PC-9 (cell line): ENCODE measurements around the gene TMEM244.

ENCODE experiments used
- EZH2 ChIP-seq: fragments of 200-600 bp; sonication (generic); IDR thresholded peaks from 2 replicates; pipeline ENCODE4 v1.8.0; 2017; ENCODE audit warnings: antibody characterized with exemption, low read depth
- TF ChIP-seq, protein P1 (sequence below): fragments of 200-600 bp; sonication (generic); conservative IDR thresholded peaks from 2 replicates; pipeline ENCODE4 v1.6.1; 2017; ENCODE audit warnings: mixed run types, antibody characterized with exemption, mild to moderate bottlenecking, moderate library complexity

DNA sequence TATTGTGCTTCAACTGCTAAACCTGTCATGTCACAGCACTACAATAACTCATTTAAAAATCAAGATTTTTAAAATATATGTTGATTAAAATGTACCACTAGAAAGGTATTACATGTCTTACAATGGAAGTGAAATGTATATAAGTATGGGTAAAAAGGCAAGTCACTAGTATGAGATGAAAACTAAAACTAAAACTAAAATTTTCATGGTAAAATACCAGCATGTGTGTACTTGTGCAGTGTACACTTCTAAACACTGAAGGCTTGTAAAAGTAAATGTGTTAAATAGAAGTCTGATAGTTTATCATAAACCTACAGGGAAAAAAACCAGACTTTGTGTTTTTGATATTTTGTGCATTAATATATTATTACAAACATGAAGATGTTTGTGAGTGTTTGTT is 13.7 kb upstream of the TMEM244 start:
- TF ChIP-seq, protein P1, sequence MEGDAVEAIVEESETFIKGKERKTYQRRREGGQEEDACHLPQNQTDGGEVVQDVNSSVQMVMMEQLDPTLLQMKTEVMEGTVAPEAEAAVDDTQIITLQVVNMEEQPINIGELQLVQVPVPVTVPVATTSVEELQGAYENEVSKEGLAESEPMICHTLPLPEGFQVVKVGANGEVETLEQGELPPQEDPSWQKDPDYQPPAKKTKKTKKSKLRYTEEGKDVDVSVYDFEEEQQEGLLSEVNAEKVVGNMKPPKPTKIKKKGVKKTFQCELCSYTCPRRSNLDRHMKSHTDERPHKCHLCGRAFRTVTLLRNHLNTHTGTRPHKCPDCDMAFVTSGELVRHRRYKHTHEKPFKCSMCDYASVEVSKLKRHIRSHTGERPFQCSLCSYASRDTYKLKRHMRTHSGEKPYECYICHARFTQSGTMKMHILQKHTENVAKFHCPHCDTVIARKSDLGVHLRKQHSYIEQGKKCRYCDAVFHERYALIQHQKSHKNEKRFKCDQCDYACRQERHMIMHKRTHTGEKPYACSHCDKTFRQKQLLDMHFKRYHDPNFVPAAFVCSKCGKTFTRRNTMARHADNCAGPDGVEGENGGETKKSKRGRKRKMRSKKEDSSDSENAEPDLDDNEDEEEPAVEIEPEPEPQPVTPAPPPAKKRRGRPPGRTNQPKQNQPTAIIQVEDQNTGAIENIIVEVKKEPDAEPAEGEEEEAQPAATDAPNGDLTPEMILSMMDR, result no peak
- no peak for TF ChIP-seq EZH2
